ENCODE data around the gene ARFGAP2. TPM values are rescaled to one million over a fixed set of nuclear protein-coding genes. Genes with fewer than 3 reads are reported as not detected.

The ARFGAP2 gene
- 26.9 to 39.5 TPM (median 28.3 TPM) in 5 replicates for total RNA-seq (2022; extraction: Qiagen RNA extraction)

GRCh38 chr11:47176328-47177228 lies at the start of gene ARFGAP2:
ARFGAP2 (minus strand) TSS chr11:47176879; CDS start chr11:47176853, 26 bp downstream.

GRCh38 chr11:47186076-47186699 lies 9.5 kb upstream of the ARFGAP2 start, which contains the start of gene PACSIN3:
PACSIN3 (minus strand) TSS chr11:47186434; CDS start chr11:47182727, 3,707 bp downstream.

Other genes starting within 250 kb of the ARFGAP2 start
- 27.9 to 34.9 TPM (median 29.9 TPM) in 5 replicates for gene CSTPP1, start 240.1 kb downstream of the ARFGAP2 start, total RNA-seq (2022; extraction: Qiagen RNA extraction)
- gene PACSIN3, start 9.6 kb upstream of the ARFGAP2 start, total RNA-seq (2022; extraction: Qiagen RNA extraction), result 23.1 to 28.2 TPM (median 26.6 TPM) in 5 replicates
- gene DDB2, start 38.1 kb upstream of the ARFGAP2 start, total RNA-seq (2022; extraction: Qiagen RNA extraction), result 74.3 to 85.9 TPM (median 78.0 TPM) in 5 replicates
- gene ACP2, start 71.9 kb upstream of the ARFGAP2 start, total RNA-seq (2022; extraction: Qiagen RNA extraction), result 20.4 to 30.1 TPM (median 22.1 TPM) in 5 replicates
- 8.4 to 13.2 TPM (median 9.6 TPM) in 5 replicates for gene NR1H3, start 81.1 kb upstream of the ARFGAP2 start, total RNA-seq (2022; extraction: Qiagen RNA extraction)
- gene MADD, start 93.3 kb upstream of the ARFGAP2 start, total RNA-seq (2022; extraction: Qiagen RNA extraction), result 18.5 to 20.9 TPM (median 20.4 TPM) in 5 replicates
- gene MYBPC3, start 175.8 kb upstream of the ARFGAP2 start, total RNA-seq (2022; extraction: Qiagen RNA extraction), result 0.05 to 0.10 TPM (median 0.07 TPM) in 5 replicates
- 0.10 TPM in 1 of 5 replicates, not detected in the others for gene SPI1, start 201.7 kb upstream of the ARFGAP2 start, total RNA-seq (2022; extraction: Qiagen RNA extraction)
- 49.1 to 60.5 TPM (median 54.0 TPM) in 5 replicates for gene SLC39A13, start 231.7 kb upstream of the ARFGAP2 start, total RNA-seq (2022; extraction: Qiagen RNA extraction)
- gene PSMC3, start 249.6 kb upstream of the ARFGAP2 start, total RNA-seq (2022; extraction: Qiagen RNA extraction), result 184 to 254 TPM (median 192 TPM) in 5 replicates

Measured in A549 treated with AZD2906 at 1 μM for 4 hours (cell line).